T-helper 2 cell treated with Interferon-gamma antibody and Interleukin-4, amounts not matched to agents 5 μg/mL and 100 μg/mL, for 36 hours (primary cell): ENCODE results near the gene RAN.
"Not testable (repeated sequence)": the region's sequence is repeated elsewhere in the genome, so short reads cannot be mapped to it uniquely, and the experiment has no call there.

Experiments used
- DNase-seq: peaks from one replicate; pipeline ENCODE4 v3.0.0; 2021; ENCODE audit warnings: low spot score
- H3K27ac Mint-ChIP-seq: one replicate; pipeline ENCODE4 v1.8.0; 2021; ENCODE audit warnings: mild to moderate bottlenecking, mixed read lengths
- H3K27me3 Mint-ChIP-seq: one replicate; pipeline ENCODE4 v1.8.0; 2021; ENCODE audit warnings: low read depth, mixed read lengths
- H3K36me3 Mint-ChIP-seq: one replicate; pipeline ENCODE4 v1.8.0; 2021; ENCODE audit warnings: low read depth, mixed read lengths
- H3K4me1 Mint-ChIP-seq: one replicate; pipeline ENCODE4 v1.8.0; 2021; ENCODE audit warnings: low read depth, mixed read lengths
- H3K4me3 Mint-ChIP-seq: one replicate; pipeline ENCODE4 v1.8.0; 2022; ENCODE audit warnings: mild to moderate bottlenecking, moderate library complexity, mixed read lengths
- H3K9me3 Mint-ChIP-seq: one replicate; pipeline ENCODE4 v1.8.0; 2021; ENCODE audit warnings: mixed read lengths

The RAN gene

DNA sequence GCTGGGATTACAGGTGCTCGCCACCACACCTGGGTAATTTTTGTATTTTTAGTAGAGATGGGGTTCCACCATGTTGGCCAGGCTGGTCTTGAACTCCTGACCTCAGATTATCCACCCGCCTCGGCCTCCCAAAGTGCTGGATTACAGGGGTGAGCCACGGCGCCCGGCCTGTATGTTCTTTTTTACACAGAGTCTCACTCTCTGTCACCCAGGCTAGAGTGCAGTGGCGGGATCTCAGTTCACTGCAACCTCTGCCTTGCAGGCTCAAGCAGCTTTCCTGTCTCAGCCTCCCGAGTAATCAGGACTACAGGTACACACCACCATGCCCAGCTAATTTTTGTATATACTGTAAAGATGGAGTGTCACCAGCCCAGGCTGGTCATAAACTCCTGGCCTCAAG lies 9.1 kb upstream of the RAN start:
- H3K36me3 Mint-ChIP-seq, H3K9me3 Mint-ChIP-seq, H3K4me1 Mint-ChIP-seq, DNase-seq, H3K27ac Mint-ChIP-seq, H3K4me3 Mint-ChIP-seq, H3K27me3 Mint-ChIP-seq: not testable (repeated sequence)

DNA sequence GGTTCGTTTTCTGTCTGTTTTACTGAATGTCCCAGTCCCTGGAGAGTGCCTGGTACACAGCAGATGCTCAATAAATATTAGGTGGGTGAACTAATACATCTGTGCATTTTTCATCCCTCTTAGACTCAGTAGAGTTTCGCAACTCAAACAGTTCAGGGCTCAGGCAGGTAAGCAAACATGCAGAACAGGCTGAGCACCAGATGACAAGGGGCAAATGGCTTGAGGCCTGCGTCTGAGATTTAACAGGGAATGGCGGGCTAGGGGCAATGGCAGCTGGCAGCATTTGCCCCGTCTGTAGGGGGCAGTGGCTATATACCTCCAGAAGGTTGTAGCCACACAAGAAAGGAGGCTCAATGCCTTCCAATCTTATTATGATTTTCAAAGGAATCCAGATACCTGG lies 8.6 kb upstream of the RAN start:
- Mint-ChIP-seq H3K9me3 (no peaks in the 10 kb centered on the region), H3K4me1 (peaks cover 1% of the 10 kb centered on the region), H3K4me3 (no peak overlapping the region), H3K27me3 (no peaks in the 10 kb centered on the region), H3K36me3 (no peaks in the 10 kb centered on the region), H3K27ac (no peak overlapping the region)
- DNase-seq, result no peak

DNA sequence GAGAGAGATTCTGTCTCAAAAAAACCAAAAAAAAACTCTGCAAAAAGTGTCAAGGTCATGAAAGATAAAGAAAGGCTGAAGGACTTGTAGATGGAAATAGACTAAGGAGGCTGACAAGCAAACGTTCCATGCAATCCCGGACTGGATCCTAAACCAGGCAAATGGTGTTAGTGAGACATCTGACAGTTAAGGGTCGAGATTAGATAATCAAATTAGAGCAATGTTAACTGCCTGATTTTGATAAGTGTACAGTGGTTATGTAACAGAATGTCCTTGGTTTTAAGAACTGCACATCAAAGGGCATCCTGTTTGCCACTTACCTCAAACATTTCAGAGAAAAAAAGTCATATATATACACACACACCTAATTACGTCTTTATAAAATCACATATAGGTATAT lies 3.5 kb upstream of the RAN start:
- Mint-ChIP-seq H3K4me3 (no peak overlapping the region), H3K36me3 (peaks cover 10% of the 10 kb centered on the region), H3K27ac (peak overlapping the region; percentile 32), H3K9me3 (no peaks in the 10 kb centered on the region), H3K4me1 (peaks cover 23% of the 10 kb centered on the region), H3K27me3 (no peaks in the 10 kb centered on the region)
- DNase-seq, result no peak

DNA sequence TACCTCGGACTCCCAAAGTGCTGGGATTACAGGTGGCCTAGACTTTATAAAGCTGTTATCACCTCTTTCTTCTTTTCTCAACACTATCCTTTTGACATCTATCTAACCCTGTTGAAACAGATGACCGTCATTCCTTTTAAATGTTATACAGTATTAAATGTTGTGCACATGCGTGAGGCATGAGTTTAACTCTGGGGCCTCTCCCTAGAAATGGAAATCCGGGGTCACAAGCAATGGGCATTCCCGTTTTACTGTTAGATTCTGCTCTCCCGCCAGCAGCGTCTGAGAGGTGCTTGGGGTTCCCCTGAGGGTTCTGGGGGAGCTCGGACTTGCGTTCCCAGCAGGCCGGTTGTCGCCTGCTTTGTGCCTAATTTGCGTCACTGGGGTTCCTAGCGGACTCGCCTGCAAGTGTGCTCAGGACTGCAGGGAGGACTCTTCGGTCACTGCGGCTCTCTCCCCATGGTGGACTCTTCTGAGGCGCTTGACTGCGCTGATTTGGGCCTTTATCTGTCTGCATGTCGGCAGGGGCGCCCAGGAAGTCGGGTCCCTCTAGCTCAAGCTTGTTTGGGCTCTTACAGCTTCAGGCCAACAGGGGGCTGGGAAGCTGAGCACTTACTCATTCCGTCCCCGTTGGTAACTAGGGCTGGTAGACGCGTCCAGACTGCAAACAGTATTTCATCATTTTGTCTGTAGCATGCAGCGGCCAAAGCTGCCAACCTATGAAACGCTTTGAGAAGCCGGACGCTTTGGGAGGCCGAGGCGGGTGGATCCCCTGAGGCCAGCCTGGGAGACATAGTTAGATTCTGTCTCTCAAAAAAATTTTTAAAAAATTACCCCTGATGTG lies 1.2 kb upstream of the RAN start:
- no peaks in the 10 kb centered on the region for H3K9me3 Mint-ChIP-seq
- H3K27ac Mint-ChIP-seq, result peak overlapping the region; percentile 94
- H3K27me3 Mint-ChIP-seq, result no peaks in the 10 kb centered on the region
- peaks cover 31% of the 10 kb centered on the region for H3K36me3 Mint-ChIP-seq
- peak overlapping the region; percentile 84 for H3K4me3 Mint-ChIP-seq
- peaks cover 37% of the 10 kb centered on the region for H3K4me1 Mint-ChIP-seq
- DNase-seq, result peak; percentile 65

DNA sequence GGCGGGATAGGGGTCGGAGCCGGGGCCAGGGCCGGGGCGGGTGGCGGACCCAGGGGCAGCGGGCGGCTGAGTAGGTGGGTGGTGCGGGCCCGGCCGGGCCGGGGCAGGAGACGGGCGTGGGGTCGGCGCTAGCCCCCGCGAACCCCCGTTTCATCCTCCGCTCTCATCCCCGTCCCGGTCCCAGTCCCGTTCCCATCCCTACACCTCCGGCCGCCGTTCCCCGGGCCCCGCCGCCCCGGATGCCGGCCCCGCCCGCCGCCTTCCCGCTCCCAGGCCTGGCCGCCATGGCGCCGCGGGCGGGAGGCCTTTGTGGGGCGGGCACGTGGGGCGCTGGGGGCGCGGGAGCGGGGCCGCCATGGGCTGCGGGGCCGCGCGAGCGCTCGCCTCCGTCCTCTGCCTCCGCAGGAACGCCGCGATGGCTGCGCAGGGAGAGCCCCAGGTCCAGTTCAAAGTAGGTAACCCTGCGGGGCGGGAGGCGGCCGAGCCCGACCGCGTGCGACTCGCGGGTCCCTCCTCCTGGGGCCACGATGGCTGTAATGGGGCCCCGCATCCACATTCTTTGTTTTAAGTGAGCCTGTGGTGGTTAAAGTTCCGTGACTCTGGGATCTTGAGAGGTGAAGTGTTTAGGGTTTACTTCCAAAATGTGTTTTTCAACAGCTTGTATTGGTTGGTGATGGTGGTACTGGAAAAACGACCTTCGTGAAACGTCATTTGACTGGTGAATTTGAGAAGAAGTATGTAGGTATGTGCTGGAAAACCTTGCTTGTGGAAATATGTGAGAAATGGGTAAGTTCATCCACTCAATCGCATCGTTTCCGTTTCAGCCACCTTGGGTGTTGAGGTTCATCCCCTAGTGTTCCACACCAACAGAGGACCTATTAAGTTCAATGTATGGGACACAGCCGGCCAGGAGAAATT lies 572 bp downstream of the RAN start:
- Mint-ChIP-seq H3K4me3 (peak overlapping the region; percentile 91), H3K4me1 (peaks cover 46% of the 10 kb centered on the region), H3K9me3 (no peaks in the 10 kb centered on the region), H3K27ac (peak overlapping the region; percentile 98), H3K36me3 (peaks cover 49% of the 10 kb centered on the region), H3K27me3 (no peaks in the 10 kb centered on the region)
- peak; percentile 54 for DNase-seq

DNA sequence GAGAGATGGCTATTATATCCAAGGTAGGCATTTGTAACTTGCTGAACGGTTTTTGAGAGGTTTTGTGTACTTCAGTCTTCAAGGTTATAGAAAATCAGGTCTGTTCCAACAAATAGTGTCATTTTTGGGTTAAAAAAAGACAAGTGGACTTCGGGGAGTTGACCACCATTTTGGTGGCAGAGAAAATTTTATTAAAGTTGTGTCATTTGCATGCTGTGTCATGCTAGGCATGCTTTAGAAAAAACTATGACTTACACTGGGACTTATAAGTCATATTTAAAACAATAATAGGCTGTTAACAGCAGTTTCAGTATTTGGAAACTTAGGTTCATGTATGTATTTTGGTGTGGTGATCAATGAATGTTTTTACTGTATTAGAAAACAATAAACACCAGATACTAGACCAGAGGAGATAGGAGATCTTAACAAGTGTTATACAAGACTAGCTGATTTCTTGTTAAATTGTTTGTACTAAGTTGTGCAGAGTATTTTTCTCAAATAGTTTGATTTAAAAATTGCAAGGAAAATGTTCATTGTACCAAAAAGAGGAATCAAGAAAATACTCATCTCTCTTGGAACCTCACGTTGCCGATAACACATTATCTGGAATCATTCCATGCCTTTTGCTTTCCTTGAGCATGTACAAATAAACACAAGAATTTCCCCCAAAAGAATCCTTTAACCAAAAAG lies 1.4 kb downstream of the RAN start:
- H3K27ac Mint-ChIP-seq, result peak overlapping the region; percentile 98
- DNase-seq, result no peak

DNA sequence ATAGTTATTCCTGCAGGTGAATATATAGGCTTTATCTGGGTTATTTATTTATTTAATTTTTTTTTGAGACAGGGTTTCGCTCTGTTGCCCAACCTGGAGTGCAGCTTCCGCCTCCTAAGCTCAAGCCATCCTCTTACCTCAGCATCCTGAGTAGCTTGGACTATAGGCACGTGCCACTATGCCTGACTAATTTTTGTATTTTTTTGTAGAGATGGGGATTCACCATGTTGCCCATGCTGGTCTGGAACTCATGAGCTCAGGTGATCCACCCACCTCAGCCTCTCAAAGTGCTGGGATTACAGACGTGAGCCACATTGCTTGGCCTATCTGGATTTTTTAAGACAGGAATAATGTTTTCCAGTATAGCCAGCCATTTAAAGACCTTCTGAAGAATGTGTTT lies 2.0 kb downstream of the RAN start:
- peaks cover 54% of the 10 kb centered on the region for H3K36me3 Mint-ChIP-seq
- DNase-seq, result peak; percentile 11
- H3K4me1 Mint-ChIP-seq, result peaks cover 44% of the 10 kb centered on the region
- H3K27me3 Mint-ChIP-seq, result no peaks in the 10 kb centered on the region
- peak overlapping the region; percentile 56 for H3K27ac Mint-ChIP-seq
- H3K4me3 Mint-ChIP-seq, result peak overlapping the region; percentile 91
- no peaks in the 10 kb centered on the region for H3K9me3 Mint-ChIP-seq

More for the DNA sequence above, 1.4 kb downstream of the RAN start:
- Mint-ChIP-seq H3K36me3 (peaks cover 54% of the 10 kb centered on the region), H3K4me1 (peaks cover 50% of the 10 kb centered on the region), H3K4me3 (peak overlapping the region; percentile 91), H3K27me3 (no peaks in the 10 kb centered on the region), H3K9me3 (no peaks in the 10 kb centered on the region)

DNA sequence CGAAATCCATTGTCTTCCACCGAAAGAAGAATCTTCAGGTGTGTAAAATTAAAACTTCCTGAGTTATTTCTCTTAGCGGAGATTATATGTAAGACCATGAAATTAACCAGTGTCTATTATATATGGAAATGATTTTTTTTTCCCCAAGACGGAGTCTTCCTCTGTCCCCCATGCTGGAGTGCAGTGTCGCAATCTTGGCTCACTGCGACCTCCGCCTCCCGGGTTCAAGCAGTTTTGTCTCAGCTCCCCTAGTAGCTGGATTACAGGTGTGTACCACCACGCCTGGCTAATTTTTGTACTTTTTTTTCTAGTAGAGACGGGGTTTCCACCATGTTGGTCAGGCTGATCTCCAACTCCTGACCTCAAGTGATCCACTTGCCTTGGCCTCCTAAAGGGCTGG lies 2.8 kb downstream of the RAN start:
- no peaks in the 10 kb centered on the region for H3K9me3 Mint-ChIP-seq
- peak overlapping the region; percentile 91 for H3K4me3 Mint-ChIP-seq
- peak overlapping the region; percentile 56 for H3K27ac Mint-ChIP-seq
- H3K4me1 Mint-ChIP-seq, result peaks cover 49% of the 10 kb centered on the region
- peaks cover 54% of the 10 kb centered on the region for H3K36me3 Mint-ChIP-seq
- no peaks in the 10 kb centered on the region for H3K27me3 Mint-ChIP-seq
- no peak for DNase-seq

DNA sequence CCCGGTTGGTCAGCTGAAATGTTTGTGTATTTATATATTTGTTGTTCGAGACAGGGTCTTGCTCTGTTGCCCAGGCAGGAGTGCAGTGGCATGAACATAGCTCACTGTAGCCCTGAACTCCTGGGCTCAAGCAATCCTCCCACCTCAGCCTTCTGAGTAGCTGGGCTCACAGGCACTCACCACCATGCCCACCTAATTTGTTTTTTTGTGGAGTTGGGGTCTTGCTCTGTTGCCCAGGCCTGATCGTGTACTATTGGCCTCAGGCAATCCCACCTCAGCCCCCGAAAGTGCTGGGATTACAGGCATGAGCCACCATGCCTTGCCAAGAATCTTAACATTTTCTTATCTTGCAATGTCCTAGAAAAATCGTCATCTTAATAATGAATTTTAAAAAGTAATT lies 3.3 kb downstream of the RAN start:
- Mint-ChIP-seq H3K4me3 (peak overlapping the region; percentile 91), H3K9me3 (no peaks in the 10 kb centered on the region), H3K4me1 (peaks cover 49% of the 10 kb centered on the region), H3K27ac (no peak overlapping the region), H3K36me3 (peaks cover 54% of the 10 kb centered on the region), H3K27me3 (no peaks in the 10 kb centered on the region)
- DNase-seq, result no peak

DNA sequence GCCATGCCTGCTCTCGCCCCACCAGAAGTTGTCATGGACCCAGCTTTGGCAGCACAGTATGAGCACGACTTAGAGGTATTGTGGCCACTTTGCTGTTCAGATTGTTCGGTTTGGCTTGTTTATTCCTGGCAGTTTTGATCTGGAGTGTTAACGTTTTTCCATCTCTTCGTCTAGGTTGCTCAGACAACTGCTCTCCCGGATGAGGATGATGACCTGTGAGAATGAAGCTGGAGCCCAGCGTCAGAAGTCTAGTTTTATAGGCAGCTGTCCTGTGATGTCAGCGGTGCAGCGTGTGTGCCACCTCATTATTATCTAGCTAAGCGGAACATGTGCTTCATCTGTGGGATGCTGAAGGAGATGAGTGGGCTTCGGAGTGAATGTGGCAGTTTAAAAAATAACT lies 3.8 kb downstream of the RAN start:
- peaks cover 51% of the 10 kb centered on the region for H3K4me1 Mint-ChIP-seq
- H3K27ac Mint-ChIP-seq, result peak overlapping the region; percentile 36
- peak overlapping the region; percentile 42 for H3K4me3 Mint-ChIP-seq
- DNase-seq, H3K9me3 Mint-ChIP-seq, H3K27me3 Mint-ChIP-seq: not testable (repeated sequence)
- peaks cover 54% of the 10 kb centered on the region for H3K36me3 Mint-ChIP-seq

DNA sequence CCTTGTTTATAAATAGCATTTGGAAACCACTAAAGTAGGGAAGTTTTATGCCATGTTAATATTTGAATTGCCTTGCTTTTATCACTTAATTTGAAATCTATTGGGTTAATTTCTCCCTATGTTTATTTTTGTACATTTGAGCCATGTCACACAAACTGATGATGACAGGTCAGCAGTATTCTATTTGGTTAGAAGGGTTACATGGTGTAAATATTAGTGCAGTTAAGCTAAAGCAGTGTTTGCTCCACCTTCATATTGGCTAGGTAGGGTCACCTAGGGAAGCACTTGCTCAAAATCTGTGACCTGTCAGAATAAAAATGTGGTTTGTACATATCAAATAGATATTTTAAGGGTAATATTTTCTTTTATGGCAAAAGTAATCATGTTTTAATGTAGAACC lies 4.4 kb downstream of the RAN start:
- no peak for DNase-seq
- no peaks in the 10 kb centered on the region for H3K9me3 Mint-ChIP-seq
- peaks cover 48% of the 10 kb centered on the region for H3K4me1 Mint-ChIP-seq
- no peak overlapping the region for H3K27ac Mint-ChIP-seq
- H3K36me3 Mint-ChIP-seq, result peaks cover 54% of the 10 kb centered on the region
- H3K4me3 Mint-ChIP-seq, result no peak overlapping the region
- H3K27me3 Mint-ChIP-seq, result no peaks in the 10 kb centered on the region

DNA sequence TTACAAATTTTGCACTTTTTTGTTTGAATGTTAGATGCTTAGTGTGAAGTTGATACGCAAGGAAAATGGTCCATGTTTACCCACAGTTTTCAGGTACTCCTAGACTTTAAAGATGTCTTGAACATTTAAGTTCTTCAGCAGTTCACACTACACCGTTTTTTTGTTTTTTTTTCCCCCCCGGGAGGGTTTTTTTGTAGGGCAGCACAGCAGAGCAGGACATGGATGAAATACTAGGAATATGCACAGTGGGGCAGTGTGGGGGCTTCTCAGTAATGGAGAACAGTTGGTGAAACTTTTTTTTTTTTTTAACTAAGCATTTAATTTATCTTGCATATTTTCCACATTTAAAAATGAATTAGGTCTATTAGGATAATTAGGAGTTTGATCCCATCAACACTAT lies 4.9 kb downstream of the RAN start:
- peaks cover 54% of the 10 kb centered on the region for H3K36me3 Mint-ChIP-seq

DNA sequence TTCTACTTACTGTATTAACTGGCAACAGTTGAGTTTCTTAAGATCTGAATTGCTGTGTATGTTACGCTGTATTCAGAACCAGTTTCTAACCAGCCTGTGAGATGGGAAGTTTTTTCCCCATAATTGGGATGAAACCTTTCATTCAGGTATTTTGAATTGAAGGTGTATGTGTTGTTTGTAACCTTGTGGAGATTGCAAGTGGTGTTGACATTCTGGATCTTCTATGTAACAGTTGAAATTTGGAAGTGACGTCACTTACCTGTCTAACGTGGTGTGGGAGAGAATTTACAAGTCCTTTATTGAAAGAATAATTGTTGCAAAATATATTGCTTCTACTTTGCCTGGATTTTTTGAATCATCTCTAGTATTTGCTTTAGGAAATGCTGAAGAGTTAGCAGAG lies 5.5 kb downstream of the RAN start:
- peaks cover 46% of the 10 kb centered on the region for H3K4me1 Mint-ChIP-seq
- no peak for DNase-seq
- no peaks in the 10 kb centered on the region for H3K9me3 Mint-ChIP-seq
- H3K27me3 Mint-ChIP-seq, result no peaks in the 10 kb centered on the region
- peak overlapping the region; percentile 5 for H3K27ac Mint-ChIP-seq
- H3K4me3 Mint-ChIP-seq, result no peak overlapping the region
- peaks cover 54% of the 10 kb centered on the region for H3K36me3 Mint-ChIP-seq

More for the DNA sequence above, 4.9 kb downstream of the RAN start:
- no peak overlapping the region for H3K4me3 Mint-ChIP-seq
- peaks cover 46% of the 10 kb centered on the region for H3K4me1 Mint-ChIP-seq
- H3K27ac Mint-ChIP-seq, result no peak overlapping the region
- H3K9me3 Mint-ChIP-seq, result no peaks in the 10 kb centered on the region
- no peak for DNase-seq
- no peaks in the 10 kb centered on the region for H3K27me3 Mint-ChIP-seq
